HepG2 (cell line): ENCODE results near the gene NDST1. TPM values are rescaled to one million over a fixed set of nuclear protein-coding genes. Genes with fewer than 3 reads are reported as not detected.

Experiments used
- ELF4 ChIP-seq: sonication (generic); formaldehyde crosslinking; IDR thresholded peaks from 2 replicates; pipeline ENCODE4 v1.5.0; 2020; ENCODE audit warnings: missing genetic modification reagents, mild to moderate bottlenecking, moderate library complexity, borderline replicate concordance
- HMGXB4 ChIP-seq, 2 experiments: sonication (generic) in 1 of 2; formaldehyde crosslinking in 1 of 2; IDR thresholded peaks; 2 replicates each; pipeline versions ENCODE4 v1.4.0 to v1.6.1; 2018 to 2020; ENCODE audit warnings: missing genetic modification reagents in 2 of 2, borderline replicate concordance in 1 of 2, low read depth in 1 of 2, mild to moderate bottlenecking in 1 of 2, missing biosample characterization in 1 of 2
- MED13 ChIP-seq: sonication (generic); formaldehyde crosslinking; IDR thresholded peaks from 2 replicates; pipeline ENCODE4 v1.5.0; 2020; ENCODE audit warnings: missing genetic modification reagents
- NR0B2 ChIP-seq: sonication (generic); formaldehyde crosslinking; IDR thresholded peaks from 2 replicates; pipeline ENCODE4 v1.4.0; 2020; ENCODE audit warnings: mild to moderate bottlenecking, missing genetic modification reagents
- PBX3 ChIP-seq: sonication (generic); formaldehyde crosslinking; IDR thresholded peaks from 2 replicates; pipeline ENCODE4 v1.8.1; 2023; ENCODE audit warnings: missing genetic modification reagents, inconsistent platforms, borderline replicate concordance
- PHF5A ChIP-seq: IDR thresholded peaks from one replicate; pipeline ENCODE4 v1.6.1; 2018; ENCODE audit warnings: low read depth, missing genetic modification reagents; ENCODE audit not compliant: unreplicated experiment
- REST ChIP-seq, 2 experiments: IDR thresholded peaks; 2 replicates each; pipeline ENCODE4 v1.6.1; 2011 to 2012; ENCODE audit warnings: low read length in 2 of 2, borderline replicate concordance in 1 of 2, low read depth in 1 of 2, mild to moderate bottlenecking in 1 of 2, moderate library complexity in 1 of 2
- RFX1 ChIP-seq: fragments of 450-650 bp; IDR thresholded peaks from 2 replicates; pipeline ENCODE4 v1.6.1; 2017
- ZBTB43 ChIP-seq: sonication (generic); formaldehyde crosslinking; conservative IDR thresholded peaks from 2 replicates; pipeline ENCODE4 v1.4.0; 2020; ENCODE audit warnings: missing genetic modification reagents
- ZBTB7B ChIP-seq: sonication (generic); formaldehyde crosslinking; IDR thresholded peaks from 2 replicates; pipeline ENCODE4 v1.4.0; 2020; ENCODE audit warnings: missing genetic modification reagents
- ZBTB8A ChIP-seq: sonication (generic); formaldehyde crosslinking; IDR thresholded peaks from 2 replicates; pipeline ENCODE4 v1.4.0; 2020; ENCODE audit warnings: mild to moderate bottlenecking, low read depth, missing genetic modification reagents, borderline replicate concordance
- ZFY ChIP-seq: sonication (generic); formaldehyde crosslinking; IDR thresholded peaks from 2 replicates; pipeline ENCODE4 v1.4.0; 2020; ENCODE audit warnings: missing genetic modification reagents
- ZNF615 ChIP-seq: sonication (generic); formaldehyde crosslinking; IDR thresholded peaks from 2 replicates; pipeline ENCODE4 v1.5.0; 2020; ENCODE audit warnings: mild to moderate bottlenecking, missing genetic modification reagents, borderline replicate concordance
- ZNF770 ChIP-seq: sonication (generic); formaldehyde crosslinking; IDR thresholded peaks from 2 replicates; pipeline ENCODE4 v1.5.0; 2020; ENCODE audit warnings: mild to moderate bottlenecking, missing genetic modification reagents
- ZNF784 ChIP-seq: sonication (generic); formaldehyde crosslinking; IDR thresholded peaks from 2 replicates; pipeline ENCODE4 v1.5.1; 2020; ENCODE audit warnings: missing genetic modification reagents, mild to moderate bottlenecking, borderline replicate concordance
- polyA plus RNA-seq, 8 experiments: library from polyadenylated mRNA; depleted of rRNA in 3 of 8; stranded (reverse) in 7 of 8; unstranded in 1 of 8; fragments of >200 nt; fragmentation: Illumina TruSeq in 4 of 8; extraction: Trizol in 4 of 8; gene quantifications; 2 replicates each; pipeline versions ENCODE4 v1.2.1 to v1.2.3, GENCODE V29; 2011 to 2016; ENCODE audit warnings: low read depth in 4 of 8, missing spikeins in 1 of 8, mixed read lengths in 1 of 8; ENCODE audit not compliant: insufficient read depth in 1 of 8
- total RNA-seq, 5 experiments: library from RNA; depleted of rRNA; stranded (reverse); fragments of >200 nt; fragmentation: Illumina TruSeq; extraction: Trizol; gene quantifications; 2 replicates each; pipeline ENCODE4 v1.2.3, GENCODE V29; 2016; ENCODE audit warnings: low read depth in 1 of 5

Gene NDST1
- total and polyA plus RNA-seq, 2 of the 13 experiments (the other 11 are each of a cell fraction or from before 2014, with no cell fraction given), result 23.8 to 26.2 TPM

GRCh38 chr5:150542933-150543445, 35.1 kb downstream of the NDST1 start (continued):
- TF ChIP-seq ZBTB43 (CRISPR knock-in tag), result peak; percentile 95
- peak; percentile 98 for TF ChIP-seq ZNF784 (CRISPR knock-in tag)
- TF ChIP-seq PBX3 (CRISPR knock-in tag), result no peak
- TF ChIP-seq MED13 (CRISPR knock-in tag), result peak; percentile 79; the same call in 1 of the 2 replicates
- TF ChIP-seq REST (IDR thresholded peaks at IDR 0.05; ENCODE audit: borderline replicate concordance in 1 of 2, low read depth in 1 of 2, low read length in 2 of 2), result peak in 1 of 2 experiments; percentile 85; a peak in 2 of 4 replicates
- peak; percentile 95 for TF ChIP-seq ZBTB7B (CRISPR knock-in tag)
- TF ChIP-seq PHF5A (CRISPR knock-in tag), result peak; percentile 99
- peak; percentile 98 for TF ChIP-seq ZNF770 (CRISPR knock-in tag)
- no peak for TF ChIP-seq ZBTB8A (CRISPR knock-in tag)
- TF ChIP-seq ELF4 (CRISPR knock-in tag), result no peak
- TF ChIP-seq NR0B2 (CRISPR knock-in tag), result peak; percentile 74; the same call in 1 of the 2 replicates
- TF ChIP-seq RFX1, result no peak
- TF ChIP-seq HMGXB4 (CRISPR knock-in tag; IDR thresholded peaks at IDR 0.05; ENCODE audit: borderline replicate concordance in 1 of 2, low read depth in 1 of 2), result peak; percentile 76 to 83; a peak in 3 of 4 replicates
- TF ChIP-seq ZNF615, result peak; percentile 93; the same call in 1 of the 2 replicates
- TF ChIP-seq ZFY (CRISPR knock-in tag), result peak; percentile 92
